Rectal smooth muscle tissue (tissue), 1 donor: ENCODE data around the gene IQCH.

Experiments used
- H3K27ac ChIP-seq: one replicate; pipeline ENCODE4 v1.7.0; 2013; ENCODE audit warnings: low read depth, low read length, inconsistent platforms
- H3K27me3 ChIP-seq: one replicate; pipeline ENCODE4 v1.7.0; 2013; ENCODE audit warnings: low read length; ENCODE audit not compliant: control insufficient read depth, insufficient read depth
- H3K36me3 ChIP-seq: one replicate; pipeline ENCODE4 v1.7.0; 2013; ENCODE audit warnings: low read length; ENCODE audit not compliant: control insufficient read depth, insufficient read depth
- H3K4me1 ChIP-seq: one replicate; pipeline ENCODE4 v1.7.0; 2013; ENCODE audit warnings: low read length; ENCODE audit not compliant: control insufficient read depth, insufficient read depth
- H3K4me3 ChIP-seq: one replicate; pipeline ENCODE4 v1.7.0; 2013; ENCODE audit warnings: low read length
- H3K9ac ChIP-seq: one replicate; pipeline ENCODE4 v1.7.0; 2013; ENCODE audit warnings: low read length

Gene IQCH

DNA sequence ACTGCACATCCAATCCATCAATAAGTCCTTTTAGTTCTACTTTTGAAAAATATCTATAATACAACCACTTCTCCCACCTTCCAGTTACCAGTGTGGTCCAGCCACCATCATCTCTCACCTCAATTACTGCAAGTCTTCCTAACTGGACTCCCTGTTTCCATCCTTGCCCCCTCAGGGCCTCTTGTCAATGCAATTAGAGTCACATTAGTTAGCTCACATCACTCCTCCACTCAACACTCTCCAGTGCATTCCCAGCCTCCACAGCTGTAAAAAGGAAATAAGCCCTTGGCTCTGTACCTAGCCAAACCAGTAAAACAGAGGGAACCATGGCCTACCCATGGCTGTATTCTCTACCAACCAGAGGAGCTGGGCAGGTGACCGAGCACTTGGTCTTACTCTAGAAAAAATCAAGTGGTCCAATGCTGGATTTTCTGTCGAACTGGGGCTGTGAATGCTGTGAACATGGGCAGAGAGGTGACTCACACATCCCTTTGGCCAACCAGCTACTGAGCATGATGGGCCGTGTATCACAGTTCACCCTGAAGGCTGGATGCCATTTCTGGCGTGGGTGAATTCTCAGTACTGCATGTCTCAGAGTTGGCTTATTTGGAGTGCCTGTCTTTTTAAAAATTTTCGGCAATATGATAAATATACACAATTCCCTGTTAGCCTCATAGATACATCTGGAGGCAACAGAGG, 203.9 kb downstream of the IQCH start:
- H3K27ac ChIP-seq = no peak overlapping the region
- no peak overlapping the region for H3K9ac ChIP-seq
- H3K4me1 ChIP-seq = no peaks in the 10 kb centered on the region
- H3K4me3 ChIP-seq = no peak overlapping the region
- H3K27me3 ChIP-seq = no peaks in the 10 kb centered on the region
- H3K36me3 ChIP-seq = no peaks in the 10 kb centered on the region

GRCh38 chr15:67460521-67460920, 205.9 kb downstream of the IQCH start:
- H3K27me3 ChIP-seq = no peaks in the 10 kb centered on the region
- H3K36me3 ChIP-seq = no peaks in the 10 kb centered on the region
- H3K9ac ChIP-seq = no peak overlapping the region
- no peak overlapping the region for H3K27ac ChIP-seq
- H3K4me3 ChIP-seq = no peak overlapping the region
- H3K4me1 ChIP-seq = no peaks in the 10 kb centered on the region

DNA sequence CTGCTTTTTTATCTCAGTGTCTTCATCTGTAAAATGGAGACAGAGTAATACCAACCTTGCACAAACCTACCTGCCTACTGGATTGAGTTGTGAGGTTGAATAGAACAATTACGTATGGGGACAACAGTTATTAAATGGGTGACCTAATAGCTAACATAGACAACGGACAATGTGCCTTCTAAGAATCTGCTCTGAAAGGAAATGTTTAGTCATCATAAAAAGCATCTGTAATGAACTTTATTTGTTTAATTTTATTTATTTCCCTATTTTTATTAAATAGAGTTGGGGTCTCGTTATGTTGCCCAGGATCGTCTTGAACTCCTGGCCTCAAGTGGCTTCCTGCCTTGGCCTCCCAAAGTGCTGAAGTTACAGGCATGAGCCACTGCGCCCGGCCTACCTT, 207.1 kb downstream of the IQCH start:
- Histone ChIP-seq H3K9ac (no peak overlapping the region), H3K27ac (no peak overlapping the region), H3K36me3 (no peaks in the 10 kb centered on the region), H3K4me1 (no peaks in the 10 kb centered on the region), H3K27me3 (no peaks in the 10 kb centered on the region), H3K4me3 (no peak overlapping the region)

DNA sequence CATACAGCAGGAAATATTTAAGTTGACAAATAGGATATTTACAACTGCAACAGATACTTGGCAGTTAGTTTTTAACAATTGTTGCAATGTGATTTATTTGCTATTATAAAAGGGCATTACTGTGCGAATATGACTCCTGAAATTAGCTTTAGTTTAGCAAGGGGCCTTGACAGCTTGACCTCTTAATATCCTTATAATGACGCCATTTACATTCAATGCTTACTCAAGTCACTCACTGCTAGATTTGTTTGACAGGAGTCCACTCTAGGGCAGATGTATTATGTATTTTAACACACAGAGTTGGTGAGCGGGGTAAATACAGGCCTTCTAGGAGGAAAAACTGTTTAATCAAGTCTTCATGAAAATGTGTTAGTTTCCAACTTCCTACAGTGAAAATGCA, 208.3 kb downstream of the IQCH start:
- Histone ChIP-seq H3K27me3 (no peaks in the 10 kb centered on the region), H3K27ac (no peak overlapping the region), H3K4me3 (no peak overlapping the region), H3K36me3 (no peaks in the 10 kb centered on the region), H3K9ac (no peak overlapping the region), H3K4me1 (no peaks in the 10 kb centered on the region)

GRCh38 chr15:67463488-67463887, 208.9 kb downstream of the IQCH start:
- H3K27ac ChIP-seq = no peak overlapping the region
- H3K9ac ChIP-seq = no peak overlapping the region
- no peaks in the 10 kb centered on the region for H3K27me3 ChIP-seq
- no peak overlapping the region for H3K4me3 ChIP-seq
- H3K4me1 ChIP-seq = no peaks in the 10 kb centered on the region
- no peaks in the 10 kb centered on the region for H3K36me3 ChIP-seq

DNA sequence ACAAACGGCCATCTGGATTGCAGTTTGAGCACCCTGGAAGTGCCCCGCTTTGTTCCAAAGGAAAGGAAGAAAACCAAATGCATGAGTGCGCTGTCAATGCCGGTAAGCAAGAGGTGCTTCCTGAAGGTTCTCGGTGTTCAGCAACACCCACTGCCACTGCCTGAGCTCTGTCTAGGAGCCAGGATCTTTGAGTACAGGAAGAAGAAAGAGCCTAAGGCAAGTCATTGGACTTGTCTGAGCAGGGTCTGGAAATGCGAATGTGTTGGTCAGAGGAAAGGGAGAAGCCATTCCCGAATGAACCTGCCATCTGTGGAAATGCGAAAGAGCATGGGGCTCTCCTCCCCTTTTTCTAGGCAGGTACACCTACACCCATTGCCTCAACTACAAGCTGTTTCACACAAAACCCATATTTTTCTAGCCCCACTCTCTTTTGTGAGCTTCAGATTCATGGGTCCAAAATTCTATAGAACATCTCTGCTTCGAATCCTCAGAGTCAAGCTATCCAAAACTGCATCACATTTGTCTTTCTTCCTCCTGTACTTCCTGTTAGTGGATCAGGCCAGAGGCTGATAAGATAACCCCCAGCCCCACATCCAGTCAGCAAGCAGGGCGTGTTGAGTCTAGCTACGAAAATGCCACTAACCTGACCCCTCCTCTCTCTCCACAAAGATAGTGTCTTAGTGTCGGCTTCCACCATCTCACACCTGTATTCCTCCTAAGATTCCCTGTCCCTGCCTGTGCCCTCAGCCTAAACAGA, 210.8 kb downstream of the IQCH start:
- H3K27ac ChIP-seq = no peak overlapping the region
- no peaks in the 10 kb centered on the region for H3K27me3 ChIP-seq
- no peak overlapping the region for H3K9ac ChIP-seq
- H3K4me1 ChIP-seq = no peaks in the 10 kb centered on the region
- no peak overlapping the region for H3K4me3 ChIP-seq
- H3K36me3 ChIP-seq = no peaks in the 10 kb centered on the region

DNA sequence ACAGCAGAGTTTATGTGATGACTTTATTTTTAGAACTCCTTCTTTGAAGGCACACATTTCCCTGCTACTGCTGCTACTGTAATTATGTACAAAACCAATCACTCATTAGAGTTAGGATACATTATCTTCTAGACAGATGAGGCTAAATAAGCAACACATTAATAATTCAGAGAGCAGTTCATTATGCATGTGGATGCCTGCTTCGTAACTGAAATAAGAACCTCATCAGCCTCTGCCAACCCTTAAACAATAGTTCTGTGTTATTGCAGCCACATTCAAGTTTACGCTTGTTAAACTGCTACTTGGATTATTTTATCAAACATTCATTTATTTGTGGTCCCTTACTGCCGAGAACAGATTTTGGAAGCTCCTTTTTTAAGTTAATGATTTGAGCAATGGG, 213.8 kb downstream of the IQCH start:
- no peak overlapping the region for H3K27ac ChIP-seq
- H3K9ac ChIP-seq = no peak overlapping the region
- no peaks in the 10 kb centered on the region for H3K27me3 ChIP-seq
- H3K4me3 ChIP-seq = no peak overlapping the region
- no peaks in the 10 kb centered on the region for H3K4me1 ChIP-seq
- H3K36me3 ChIP-seq = no peaks in the 10 kb centered on the region

DNA sequence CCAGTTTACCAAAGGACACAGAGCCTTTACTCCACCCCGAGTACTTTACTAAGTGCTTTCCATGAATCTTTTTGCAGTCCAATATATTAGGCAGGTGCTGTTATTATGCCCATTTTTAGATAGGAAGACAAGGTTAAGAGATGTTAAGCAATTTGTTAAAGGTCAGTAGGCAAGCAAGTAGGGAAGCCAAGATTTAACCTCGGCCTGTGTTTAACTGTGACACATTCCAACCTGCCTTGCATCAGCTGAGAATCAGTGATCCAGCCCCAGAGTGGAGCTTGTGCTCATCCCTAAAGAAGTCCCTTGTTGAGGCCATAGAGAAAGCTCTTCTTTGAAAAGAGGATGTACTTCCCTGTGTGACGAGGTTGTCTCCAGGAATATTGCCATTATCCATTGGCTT, 215.1 kb downstream of the IQCH start:
- H3K9ac ChIP-seq = no peak overlapping the region
- H3K36me3 ChIP-seq = no peaks in the 10 kb centered on the region
- no peaks in the 10 kb centered on the region for H3K4me1 ChIP-seq
- H3K4me3 ChIP-seq = no peak overlapping the region
- H3K27ac ChIP-seq = no peak overlapping the region
- H3K27me3 ChIP-seq = no peaks in the 10 kb centered on the region

- Histone ChIP-seq H3K36me3 (no peaks in the 10 kb centered on the region), H3K27ac (no peak overlapping the region), H3K9ac (no peak overlapping the region), H3K4me1 (no peaks in the 10 kb centered on the region), H3K4me3 (no peak overlapping the region), H3K27me3 (no peaks in the 10 kb centered on the region)
Observed at GRCh38 chr15:67472957-67473356, 218.4 kb downstream of the IQCH start.

- Histone ChIP-seq H3K27me3 (no peaks in the 10 kb centered on the region), H3K36me3 (no peaks in the 10 kb centered on the region), H3K4me1 (no peaks in the 10 kb centered on the region), H3K4me3 (no peak overlapping the region), H3K27ac (no peak overlapping the region), H3K9ac (no peak overlapping the region)
Observed at GRCh38 chr15:67474405-67475110, 220.0 kb downstream of the IQCH start.

DNA sequence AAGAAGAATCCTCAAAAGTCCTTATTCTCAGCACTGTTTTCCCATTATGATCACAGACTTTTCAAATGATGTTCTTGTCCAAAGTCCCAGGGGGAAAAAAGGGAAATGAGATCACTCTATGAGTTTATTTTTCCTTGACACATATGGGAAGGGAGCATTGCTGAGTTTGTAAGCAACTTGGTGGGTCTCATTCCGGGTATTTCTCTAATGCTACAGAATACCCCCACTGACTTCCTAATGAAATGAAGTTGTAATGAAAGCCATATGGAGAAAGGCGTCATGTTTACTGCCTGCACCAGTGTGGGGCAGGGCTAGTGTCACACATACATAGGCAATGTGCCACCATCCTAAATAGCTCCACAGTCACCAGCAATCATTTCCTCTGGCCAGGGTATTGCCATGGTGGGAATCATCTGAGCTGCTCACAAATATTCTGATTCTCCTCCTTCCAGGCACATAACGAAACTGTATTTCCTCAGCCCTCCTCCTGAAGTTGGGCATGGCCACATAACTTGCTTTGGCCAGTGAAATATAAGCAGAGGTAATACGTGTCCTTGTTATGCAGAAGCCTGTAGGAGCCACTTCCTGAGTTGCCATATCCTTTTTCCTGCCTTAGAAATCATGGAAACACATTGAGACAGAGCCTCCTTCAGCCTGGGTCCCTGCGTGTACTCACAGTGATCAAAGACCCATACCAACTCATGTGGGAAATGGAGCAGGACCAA, 225.4 kb downstream of the IQCH start:
- H3K4me1 ChIP-seq = no peaks in the 10 kb centered on the region
- no peak overlapping the region for H3K27ac ChIP-seq
- H3K27me3 ChIP-seq = no peaks in the 10 kb centered on the region
- H3K4me3 ChIP-seq = no peak overlapping the region
- no peak overlapping the region for H3K9ac ChIP-seq
- H3K36me3 ChIP-seq = no peaks in the 10 kb centered on the region

DNA sequence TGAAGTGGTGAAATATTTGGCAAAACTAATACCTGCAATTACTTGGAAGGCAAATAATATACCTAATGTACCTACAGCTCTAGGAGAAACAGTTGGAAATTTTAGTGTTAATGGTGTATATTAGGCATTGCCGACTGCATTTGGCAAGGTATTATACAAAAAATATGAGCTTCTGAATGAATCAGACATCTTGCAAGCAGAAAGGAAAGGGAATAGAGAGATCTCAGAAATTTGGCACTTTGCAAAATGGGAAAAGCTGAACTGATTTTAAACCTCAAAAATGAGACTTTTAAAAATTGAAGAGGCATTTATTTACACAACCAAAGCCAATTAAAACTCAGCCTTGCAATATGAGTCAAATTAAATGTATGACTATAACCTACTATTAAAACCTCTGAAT, 226.2 kb downstream of the IQCH start:
- H3K27ac ChIP-seq = no peak overlapping the region
- H3K36me3 ChIP-seq = no peaks in the 10 kb centered on the region
- no peaks in the 10 kb centered on the region for H3K4me1 ChIP-seq
- H3K9ac ChIP-seq = no peak overlapping the region
- no peaks in the 10 kb centered on the region for H3K27me3 ChIP-seq
- no peak overlapping the region for H3K4me3 ChIP-seq
